Osteoblast (primary cell): ENCODE measurements around the gene SAMD4A. TPM values are rescaled to one million over a fixed set of nuclear protein-coding genes. Genes with fewer than 3 reads are reported as not detected.
A peak's percentile ranks its signal among the peaks of the same experiment; 100 is the strongest.

Experiments used
- DNase-seq: peaks from one replicate; pipeline ENCODE4 v3.0.0; 2011; ENCODE audit warnings: low spot score, mixed read lengths; ENCODE audit not compliant: insufficient read length; ENCODE audit errors: missing footprints
- H2AFZ ChIP-seq: 2 replicates; pipeline ENCODE4 v1.6.0; 2011; ENCODE audit warnings: mild to moderate bottlenecking, low read length
- H3K27ac ChIP-seq: 2 replicates; pipeline ENCODE4 v1.5.1; 2011; ENCODE audit warnings: mild to moderate bottlenecking, low read depth, low read length, moderate library complexity
- H3K27me3 ChIP-seq: 2 replicates; pipeline ENCODE4 v1.6.0; 2012; ENCODE audit warnings: mild to moderate bottlenecking, control low read depth, inconsistent platforms, low read length, moderate library complexity; ENCODE audit not compliant: insufficient read depth
- H3K36me3 ChIP-seq: 2 replicates; pipeline ENCODE4 v1.5.1; 2011; ENCODE audit warnings: mild to moderate bottlenecking, low read length, control low read depth, moderate library complexity; ENCODE audit not compliant: insufficient read depth
- H3K4me1 ChIP-seq: 2 replicates; pipeline ENCODE4 v1.5.1; 2011; ENCODE audit warnings: mild to moderate bottlenecking, low read length, control low read depth, moderate library complexity; ENCODE audit not compliant: insufficient read depth
- H3K4me2 ChIP-seq: 2 replicates; pipeline ENCODE4 v1.6.0; 2011; ENCODE audit warnings: mild to moderate bottlenecking, low read length; ENCODE audit not compliant: insufficient read depth
- H3K4me3 ChIP-seq: fragments of 200-600 bp; sonication (generic); 3 replicates; pipeline ENCODE4 v1.5.1; 2012; ENCODE audit warnings: mild to moderate bottlenecking, low read length, inconsistent platforms; ENCODE audit not compliant: insufficient read depth
- H3K79me2 ChIP-seq: 2 replicates; pipeline ENCODE4 v1.6.0; 2012; ENCODE audit warnings: mild to moderate bottlenecking, low read length, control low read depth, inconsistent platforms; ENCODE audit not compliant: insufficient read depth
- H3K9me3 ChIP-seq: 2 replicates; pipeline ENCODE4 v1.5.1; 2011; ENCODE audit warnings: low read depth, low read length, control low read depth
- H4K20me1 ChIP-seq: 2 replicates; pipeline ENCODE4 v1.6.0; 2012; ENCODE audit warnings: mild to moderate bottlenecking, low read length, control low read depth; ENCODE audit not compliant: insufficient read depth
- total RNA-seq: library from RNA; depleted of rRNA; stranded (reverse); fragments of >200 nt; gene quantifications from 2 replicates; pipeline ENCODE4 v1.2.3, GENCODE V29; 2012
- TF ChIP-seq, protein P1 (sequence below): IDR thresholded peaks from 2 replicates; pipeline ENCODE4 v1.5.1; 2011; ENCODE audit warnings: mild to moderate bottlenecking, low read depth, low read length, moderate library complexity; ENCODE audit errors: extremely low read depth

Gene SAMD4A
- total RNA-seq, 1 donor: 26.1 TPM

DNA sequence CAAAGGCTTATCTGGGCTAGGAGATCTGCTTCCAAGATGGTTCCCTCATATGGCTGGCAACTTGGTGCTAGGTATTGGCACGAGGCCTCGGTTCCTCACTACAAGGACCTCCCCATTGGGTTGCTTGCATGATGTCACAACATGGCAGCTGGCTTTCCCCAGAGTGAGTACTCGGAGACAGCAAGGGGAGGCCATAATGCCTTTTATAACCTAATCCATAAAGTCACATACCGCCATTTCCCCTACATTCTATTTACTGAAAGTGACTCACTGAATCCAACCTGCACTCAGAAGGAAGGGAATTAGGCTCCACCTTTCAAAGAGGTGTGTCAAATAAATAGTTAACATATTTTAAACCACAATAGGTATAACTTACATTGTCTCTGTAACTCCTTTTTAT lies 130.9 kb downstream of the SAMD4A start:
- no peak overlapping the region for H2AFZ ChIP-seq
- H3K27ac ChIP-seq: no peak overlapping the region
- TF ChIP-seq, protein P1, sequence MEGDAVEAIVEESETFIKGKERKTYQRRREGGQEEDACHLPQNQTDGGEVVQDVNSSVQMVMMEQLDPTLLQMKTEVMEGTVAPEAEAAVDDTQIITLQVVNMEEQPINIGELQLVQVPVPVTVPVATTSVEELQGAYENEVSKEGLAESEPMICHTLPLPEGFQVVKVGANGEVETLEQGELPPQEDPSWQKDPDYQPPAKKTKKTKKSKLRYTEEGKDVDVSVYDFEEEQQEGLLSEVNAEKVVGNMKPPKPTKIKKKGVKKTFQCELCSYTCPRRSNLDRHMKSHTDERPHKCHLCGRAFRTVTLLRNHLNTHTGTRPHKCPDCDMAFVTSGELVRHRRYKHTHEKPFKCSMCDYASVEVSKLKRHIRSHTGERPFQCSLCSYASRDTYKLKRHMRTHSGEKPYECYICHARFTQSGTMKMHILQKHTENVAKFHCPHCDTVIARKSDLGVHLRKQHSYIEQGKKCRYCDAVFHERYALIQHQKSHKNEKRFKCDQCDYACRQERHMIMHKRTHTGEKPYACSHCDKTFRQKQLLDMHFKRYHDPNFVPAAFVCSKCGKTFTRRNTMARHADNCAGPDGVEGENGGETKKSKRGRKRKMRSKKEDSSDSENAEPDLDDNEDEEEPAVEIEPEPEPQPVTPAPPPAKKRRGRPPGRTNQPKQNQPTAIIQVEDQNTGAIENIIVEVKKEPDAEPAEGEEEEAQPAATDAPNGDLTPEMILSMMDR: no peak
- no peaks in the 10 kb centered on the region for H3K27me3 ChIP-seq
- no peak overlapping the region for H3K4me3 ChIP-seq
- no peak for DNase-seq
- peaks cover 6% of the 10 kb centered on the region for H4K20me1 ChIP-seq
- H3K79me2 ChIP-seq: peaks cover 51% of the 10 kb centered on the region
- peaks cover 8% of the 10 kb centered on the region for H3K36me3 ChIP-seq
- no peaks in the 10 kb centered on the region for H3K9me3 ChIP-seq
- no peak overlapping the region for H3K4me2 ChIP-seq
- peaks cover 4% of the 10 kb centered on the region for H3K4me1 ChIP-seq

DNA sequence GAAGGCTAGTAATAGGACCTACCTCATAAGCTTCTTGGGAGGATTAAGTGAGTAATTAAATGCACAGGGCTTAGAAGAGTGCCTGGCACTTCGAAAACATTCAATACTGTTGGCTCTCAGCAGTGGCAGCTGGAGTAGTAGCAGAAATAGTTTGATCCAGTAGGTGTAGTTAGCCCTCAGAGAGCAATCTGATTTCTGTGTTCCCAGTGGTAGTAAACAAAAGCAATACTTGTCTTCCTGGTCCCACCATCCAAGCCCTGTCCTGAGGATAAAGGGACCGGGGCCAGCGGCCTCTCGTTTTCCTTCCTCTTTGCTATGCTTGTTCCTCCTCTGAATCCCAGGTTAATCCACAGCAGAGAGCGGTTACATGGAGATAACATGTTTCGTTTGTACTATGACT lies 131.6 kb downstream of the SAMD4A start:
- peaks cover 48% of the 10 kb centered on the region for H3K79me2 ChIP-seq
- DNase-seq: no peak

DNA sequence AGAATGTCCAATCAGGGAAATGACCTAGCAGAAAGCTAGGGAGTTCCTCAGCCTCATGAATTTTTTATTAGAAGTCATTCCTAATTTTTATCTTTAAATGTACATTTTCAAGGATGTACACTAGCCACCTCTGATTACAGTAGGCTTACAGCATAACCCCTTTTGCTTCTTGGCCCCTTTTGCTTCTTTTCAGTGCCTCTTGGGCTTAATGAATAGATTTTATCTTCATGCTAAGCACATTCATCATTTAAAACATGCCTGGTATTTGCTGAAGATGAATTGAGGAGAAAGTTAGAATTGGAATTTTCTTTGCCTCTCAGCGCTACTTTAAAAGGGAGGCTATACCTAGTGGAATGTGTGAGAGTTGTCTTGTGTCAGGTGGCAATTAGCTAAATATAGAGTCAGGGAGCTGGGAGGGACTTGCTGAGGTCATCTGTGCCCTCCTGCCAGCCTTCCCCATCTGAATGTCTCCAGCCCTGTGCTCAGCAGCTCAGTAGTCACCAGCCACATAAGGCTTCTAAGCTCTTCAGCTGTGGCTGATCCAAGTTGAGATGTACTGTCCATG lies 132.1 kb downstream of the SAMD4A start:
- DNase-seq: peak; percentile 68
- Histone ChIP-seq H3K4me3 (no peak overlapping the region), H3K27me3 (no peaks in the 10 kb centered on the region), H3K79me2 (peaks cover 43% of the 10 kb centered on the region), H3K4me1 (peaks cover 4% of the 10 kb centered on the region), H4K20me1 (peaks cover 10% of the 10 kb centered on the region), H2AFZ (no peak overlapping the region), H3K4me2 (no peak overlapping the region), H3K36me3 (peaks cover 9% of the 10 kb centered on the region), H3K27ac (no peak overlapping the region), H3K9me3 (no peaks in the 10 kb centered on the region)
- TF ChIP-seq, protein P1: no peak

More for the DNA sequence above, 131.6 kb downstream of the SAMD4A start:
- Histone ChIP-seq H3K27ac (no peak overlapping the region), H3K4me3 (no peak overlapping the region), H3K9me3 (no peaks in the 10 kb centered on the region), H3K36me3 (peaks cover 9% of the 10 kb centered on the region), H4K20me1 (peaks cover 10% of the 10 kb centered on the region), H3K4me2 (no peak overlapping the region), H3K27me3 (no peaks in the 10 kb centered on the region), H3K4me1 (peaks cover 4% of the 10 kb centered on the region), H2AFZ (no peak overlapping the region)
- TF ChIP-seq, protein P1: no peak

DNA sequence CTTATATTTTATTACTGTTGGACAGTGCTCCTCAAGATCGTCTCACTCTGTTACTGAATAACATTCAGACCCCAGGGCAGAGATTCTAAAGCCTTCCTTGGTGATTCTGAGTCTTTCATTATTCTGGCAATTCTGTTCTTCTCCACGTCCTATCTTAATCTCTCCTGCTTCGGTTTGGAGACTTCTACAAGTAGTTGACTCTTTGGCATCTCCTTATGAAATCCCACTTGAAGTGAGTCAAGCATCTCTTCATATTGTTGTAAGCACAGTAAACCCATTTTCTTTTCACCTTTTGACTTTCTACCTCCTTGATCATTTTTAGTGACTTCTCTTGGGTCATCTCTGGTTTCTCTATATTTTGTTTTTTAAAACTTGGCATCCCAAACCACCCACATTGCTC lies 132.8 kb downstream of the SAMD4A start:
- peaks cover 4% of the 10 kb centered on the region for H3K4me1 ChIP-seq
- no peak overlapping the region for H2AFZ ChIP-seq
- H3K27ac ChIP-seq: no peak overlapping the region
- no peak overlapping the region for H3K4me2 ChIP-seq
- H3K4me3 ChIP-seq: no peak overlapping the region
- H3K79me2 ChIP-seq: peaks cover 40% of the 10 kb centered on the region
- no peaks in the 10 kb centered on the region for H3K27me3 ChIP-seq
- H3K9me3 ChIP-seq: no peaks in the 10 kb centered on the region
- peaks cover 9% of the 10 kb centered on the region for H3K36me3 ChIP-seq
- no peak for DNase-seq
- TF ChIP-seq, protein P1: no peak
- H4K20me1 ChIP-seq: peaks cover 10% of the 10 kb centered on the region
